Coronary artery (tissue), 2 donors: ENCODE results near the gene PRKG1.

Experiments
- DNase-seq: peaks from one replicate; pipeline ENCODE4 v3.0.0-alpha.2; 2017; ENCODE audit warnings: low spot score
- H3K27ac ChIP-seq, 2 donors: fragments of 200-600 bp; sonication (generic); one replicate each; pipeline ENCODE4 v1.5.1; 2016 to 2019
- H3K4me3 ChIP-seq: fragments of 200-600 bp; sonication (generic); 2 replicates; pipeline ENCODE4 v1.5.1; 2016; ENCODE audit warnings: mild to moderate bottlenecking, moderate library complexity
- CTCF ChIP-seq: fragments of 200-600 bp; sonication (generic); IDR thresholded peaks from one replicate; pipeline ENCODE4 v1.5.1; 2019; ENCODE audit warnings: antibody characterized with exemption

The PRKG1 gene

DNA sequence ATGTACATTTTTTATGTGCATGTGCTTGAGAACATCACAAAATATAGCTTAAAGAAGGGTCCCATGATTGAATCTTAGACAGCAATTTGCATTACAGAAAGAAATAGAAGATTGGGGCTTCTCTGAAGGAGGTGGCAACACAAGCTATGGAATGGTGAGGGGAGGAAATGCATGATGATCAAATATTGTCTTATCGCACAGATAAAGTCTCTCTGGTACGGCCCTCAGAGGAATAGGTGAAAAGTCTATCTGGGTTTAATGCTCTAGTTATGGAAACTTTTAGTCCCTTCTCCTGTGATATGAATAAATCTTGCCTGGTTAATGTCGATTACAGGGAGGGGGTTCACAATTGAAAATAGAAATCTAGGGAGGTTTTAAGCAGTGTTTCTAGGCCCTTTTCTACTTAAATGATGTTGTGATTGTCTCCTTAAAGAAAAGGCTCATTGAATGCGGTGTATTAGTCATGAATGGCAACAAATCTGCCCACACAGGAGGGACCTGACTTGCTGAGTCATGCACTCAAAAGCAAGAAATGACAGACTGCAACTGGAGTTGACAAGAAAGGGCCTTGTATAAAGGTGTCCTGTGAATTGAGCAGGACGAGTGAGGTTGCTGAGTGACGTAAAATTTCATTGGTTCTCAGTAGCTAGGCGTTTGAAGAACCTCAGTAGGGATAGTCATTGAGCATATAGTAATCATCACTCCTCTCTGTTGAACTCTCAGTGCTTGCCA is 758.5 kb downstream of the PRKG1 start:
- no peak for DNase-seq
- Histone ChIP-seq H3K4me3 (no peak overlapping the region), H3K27ac (no peak overlapping the region)
- no peak for TF ChIP-seq CTCF

GRCh38 chr10:51834548-51834947 is 760.3 kb downstream of the PRKG1 start:
- H3K27ac ChIP-seq: no peak overlapping the region
- TF ChIP-seq CTCF: no peak
- no peak overlapping the region for H3K4me3 ChIP-seq
- no peak for DNase-seq

GRCh38 chr10:51838471-51838870 is 764.2 kb downstream of the PRKG1 start:
- no peak for DNase-seq
- Histone ChIP-seq H3K27ac (no peak overlapping the region), H3K4me3 (no peak overlapping the region)
- TF ChIP-seq CTCF: no peak

DNA sequence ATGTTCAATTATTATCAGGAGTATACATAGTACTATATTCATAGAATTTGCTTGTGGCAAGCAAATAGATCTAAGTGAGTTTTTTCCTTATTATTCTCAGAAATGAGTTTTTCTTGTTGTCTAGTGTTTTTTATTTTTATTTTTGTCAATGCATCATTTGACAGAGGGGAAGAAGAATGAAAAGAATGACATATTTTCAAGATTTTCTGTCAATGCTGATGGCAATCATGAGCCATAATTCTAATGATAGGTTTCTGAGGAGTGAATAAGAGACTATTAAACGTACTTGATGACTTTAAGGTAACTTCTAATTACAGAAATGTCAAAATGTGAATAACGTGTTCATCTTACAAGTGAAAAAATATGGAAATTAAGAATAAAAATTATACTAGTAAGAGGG is 769.7 kb downstream of the PRKG1 start:
- no peak for TF ChIP-seq CTCF
- H3K4me3 ChIP-seq: no peak overlapping the region
- no peak for DNase-seq
- no peak overlapping the region for H3K27ac ChIP-seq

GRCh38 chr10:51846856-51847506 is 772.7 kb downstream of the PRKG1 start:
- no peak overlapping the region for H3K4me3 ChIP-seq
- no peak overlapping the region for H3K27ac ChIP-seq
- TF ChIP-seq CTCF: no peak
- DNase-seq: no peak

GRCh38 chr10:51852297-51852696 is 778.0 kb downstream of the PRKG1 start:
- no peak for DNase-seq
- no peak overlapping the region for H3K4me3 ChIP-seq
- no peak for TF ChIP-seq CTCF
- H3K27ac ChIP-seq: no peak overlapping the region

GRCh38 chr10:51857305-51857704 is 783.0 kb downstream of the PRKG1 start:
- DNase-seq: no peak
- no peak for TF ChIP-seq CTCF
- H3K4me3 ChIP-seq: no peak overlapping the region

More at GRCh38 chr10:51857305-51857704, 783.0 kb downstream of the PRKG1 start:
- H3K27ac ChIP-seq: no peak overlapping the region
